ENCODE results near the gene C16orf86.

The C16orf86 gene

GRCh38 chr16:67707790-67708189, 41.2 kb downstream of the C16orf86 start:
- DNase-seq = no peak
- no peaks in the 10 kb centered on the region for H3K9me3 ChIP-seq (ENCODE audit: control insufficient read depth, low read length)
- H3K27ac ChIP-seq (ENCODE audit: insufficient read depth, low read length, poor library complexity, severe bottlenecking) = no peak overlapping the region
- no peaks in the 10 kb centered on the region for H3K36me3 ChIP-seq (ENCODE audit: control insufficient read depth, insufficient read depth, low read length)
- H3K4me1 ChIP-seq (ENCODE audit: control insufficient read depth, insufficient read depth, low read length, poor library complexity, severe bottlenecking) = peaks cover 7% of the 10 kb centered on the region
- H3K4me3 ChIP-seq (ENCODE audit: insufficient read depth, low read depth, low read length, poor library complexity, severe bottlenecking) = no peak overlapping the region
- no peaks in the 10 kb centered on the region for H3K27me3 ChIP-seq (replicated peaks; ENCODE audit: control insufficient read depth, insufficient read depth, low read length, poor library complexity, severe bottlenecking)

- Histone ChIP-seq H3K4me3 (ENCODE audit: insufficient read depth, low read depth, low read length, poor library complexity, severe bottlenecking) (no peak overlapping the region), H3K36me3 (ENCODE audit: control insufficient read depth, insufficient read depth, low read length) (no peaks in the 10 kb centered on the region), H3K27me3 (replicated peaks; ENCODE audit: control insufficient read depth, insufficient read depth, low read length, poor library complexity, severe bottlenecking) (no peaks in the 10 kb centered on the region), H3K9me3 (ENCODE audit: control insufficient read depth, low read length) (no peaks in the 10 kb centered on the region), H3K4me1 (ENCODE audit: control insufficient read depth, insufficient read depth, low read length, poor library complexity, severe bottlenecking) (peaks cover 6% of the 10 kb centered on the region), H3K27ac (ENCODE audit: insufficient read depth, low read length, poor library complexity, severe bottlenecking) (no peak overlapping the region)
- DNase-seq = no peak
These were observed 41.8 kb downstream of the C16orf86 start for GRCh38 chr16:67708368-67708771.

DNA sequence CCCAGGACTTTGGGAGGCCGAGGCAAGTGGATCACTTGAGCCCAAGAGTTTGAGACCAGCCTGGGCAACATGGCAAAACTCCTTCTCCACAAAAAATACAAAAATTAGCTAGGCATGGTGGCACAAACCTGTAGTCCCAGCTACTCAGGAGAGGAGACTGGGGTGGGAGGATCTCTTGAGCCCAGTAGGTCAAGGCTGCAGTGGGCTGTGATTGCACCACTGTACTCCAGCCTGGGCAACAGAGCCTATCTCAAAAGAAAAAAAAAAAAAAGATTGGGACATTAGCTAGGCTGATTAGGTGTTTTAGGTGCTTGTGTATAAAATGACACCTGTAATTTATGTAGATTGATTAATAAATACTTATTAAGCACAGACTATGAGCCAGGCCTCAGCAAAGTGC, 42.4 kb downstream of the C16orf86 start:
- no peak overlapping the region for H3K4me3 ChIP-seq (ENCODE audit: insufficient read depth, low read depth, low read length, poor library complexity, severe bottlenecking)
- no peak overlapping the region for H3K27ac ChIP-seq (ENCODE audit: insufficient read depth, low read length, poor library complexity, severe bottlenecking)
- H3K9me3 ChIP-seq (ENCODE audit: control insufficient read depth, low read length) = no peaks in the 10 kb centered on the region
- H3K27me3 ChIP-seq (replicated peaks; ENCODE audit: control insufficient read depth, insufficient read depth, low read length, poor library complexity, severe bottlenecking) = no peaks in the 10 kb centered on the region
- no peak for DNase-seq
- no peaks in the 10 kb centered on the region for H3K4me1 ChIP-seq (ENCODE audit: control insufficient read depth, insufficient read depth, low read length, poor library complexity, severe bottlenecking)
- H3K36me3 ChIP-seq (ENCODE audit: control insufficient read depth, insufficient read depth, low read length) = no peaks in the 10 kb centered on the region

- Histone ChIP-seq H3K27ac (ENCODE audit: insufficient read depth, low read length, poor library complexity, severe bottlenecking) (no peak overlapping the region), H3K4me3 (ENCODE audit: insufficient read depth, low read depth, low read length, poor library complexity, severe bottlenecking) (no peak overlapping the region), H3K9me3 (ENCODE audit: control insufficient read depth, low read length) (no peaks in the 10 kb centered on the region), H3K4me1 (ENCODE audit: control insufficient read depth, insufficient read depth, low read length, poor library complexity, severe bottlenecking) (no peaks in the 10 kb centered on the region), H3K36me3 (ENCODE audit: control insufficient read depth, insufficient read depth, low read length) (no peaks in the 10 kb centered on the region), H3K27me3 (replicated peaks; ENCODE audit: control insufficient read depth, insufficient read depth, low read length, poor library complexity, severe bottlenecking) (no peaks in the 10 kb centered on the region)
- no peak for DNase-seq
These were observed 44.0 kb downstream of the C16orf86 start for GRCh38 chr16:67710607-67711006.

GRCh38 chr16:67713647-67714273, 47.1 kb downstream of the C16orf86 start:
- H3K36me3 ChIP-seq (ENCODE audit: control insufficient read depth, insufficient read depth, low read length) = no peaks in the 10 kb centered on the region
- H3K4me1 ChIP-seq (ENCODE audit: control insufficient read depth, insufficient read depth, low read length, poor library complexity, severe bottlenecking) = peaks cover 12% of the 10 kb centered on the region
- no peak overlapping the region for H3K27ac ChIP-seq (ENCODE audit: insufficient read depth, low read length, poor library complexity, severe bottlenecking)
- no peaks in the 10 kb centered on the region for H3K9me3 ChIP-seq (ENCODE audit: control insufficient read depth, low read length)
- H3K4me3 ChIP-seq (ENCODE audit: insufficient read depth, low read depth, low read length, poor library complexity, severe bottlenecking) = no peak overlapping the region
- H3K27me3 ChIP-seq (replicated peaks; ENCODE audit: control insufficient read depth, insufficient read depth, low read length, poor library complexity, severe bottlenecking) = no peaks in the 10 kb centered on the region
- no peak for DNase-seq

GRCh38 chr16:67714522-67714921, 47.9 kb downstream of the C16orf86 start:
- no peak for DNase-seq
- H3K4me3 ChIP-seq (ENCODE audit: insufficient read depth, low read depth, low read length, poor library complexity, severe bottlenecking) = no peak overlapping the region
- no peaks in the 10 kb centered on the region for H3K27me3 ChIP-seq (replicated peaks; ENCODE audit: control insufficient read depth, insufficient read depth, low read length, poor library complexity, severe bottlenecking)
- no peak overlapping the region for H3K27ac ChIP-seq (ENCODE audit: insufficient read depth, low read length, poor library complexity, severe bottlenecking)
- no peaks in the 10 kb centered on the region for H3K9me3 ChIP-seq (ENCODE audit: control insufficient read depth, low read length)
- no peaks in the 10 kb centered on the region for H3K36me3 ChIP-seq (ENCODE audit: control insufficient read depth, insufficient read depth, low read length)
- peaks cover 14% of the 10 kb centered on the region for H3K4me1 ChIP-seq (ENCODE audit: control insufficient read depth, insufficient read depth, low read length, poor library complexity, severe bottlenecking)

- Histone ChIP-seq H3K9me3 (ENCODE audit: control insufficient read depth, low read length) (no peaks in the 10 kb centered on the region), H3K36me3 (ENCODE audit: control insufficient read depth, insufficient read depth, low read length) (no peaks in the 10 kb centered on the region), H3K27me3 (replicated peaks; ENCODE audit: control insufficient read depth, insufficient read depth, low read length, poor library complexity, severe bottlenecking) (no peaks in the 10 kb centered on the region), H3K27ac (ENCODE audit: insufficient read depth, low read length, poor library complexity, severe bottlenecking) (no peak overlapping the region), H3K4me1 (ENCODE audit: control insufficient read depth, insufficient read depth, low read length, poor library complexity, severe bottlenecking) (peaks cover 24% of the 10 kb centered on the region), H3K4me3 (ENCODE audit: insufficient read depth, low read depth, low read length, poor library complexity, severe bottlenecking) (no peak overlapping the region)
- DNase-seq = no peak
These were observed 49.5 kb downstream of the C16orf86 start for GRCh38 chr16:67716097-67716496.

Measured in effector memory CD4-positive, alpha-beta T cell (primary cell).